WERI-Rb-1 (cell line): ENCODE results near the gene DNAJB1.

ENCODE experiments used
- DNase-seq: peaks from one replicate; pipeline ENCODE4 v3.0.0-alpha.2; 2020
- H3K27ac ChIP-seq: fragments of 250-450 bp; sonication (Bioruptor Pico); 2 replicates; pipeline ENCODE4 v1.5.1; 2020; ENCODE audit warnings: mild to moderate bottlenecking, moderate library complexity
- H3K27me3 ChIP-seq: fragments of 250-450 bp; sonication (Bioruptor Pico); 2 replicates; pipeline ENCODE4 v1.5.1; 2021; ENCODE audit warnings: mild to moderate bottlenecking, low read depth, moderate library complexity; ENCODE audit not compliant: insufficient read depth, severe bottlenecking
- H3K36me3 ChIP-seq: fragments of 250-450 bp; sonication (Bioruptor Pico); 2 replicates; pipeline ENCODE4 v1.5.1; 2020; ENCODE audit warnings: mild to moderate bottlenecking, moderate library complexity
- H3K4me3 ChIP-seq: 2 replicates; pipeline ENCODE4 v1.5.1; 2011; ENCODE audit warnings: low read depth, mild to moderate bottlenecking, control low read depth, low read length
- H3K9me3 ChIP-seq: fragments of 250-450 bp; sonication (Bioruptor Pico); 2 replicates; pipeline ENCODE4 v1.5.1; 2021; ENCODE audit warnings: mild to moderate bottlenecking, moderate library complexity; ENCODE audit not compliant: severe bottlenecking
- TF ChIP-seq, protein P1 (sequence below): IDR thresholded peaks from 2 replicates; pipeline ENCODE4 v1.5.1; 2011; ENCODE audit warnings: low read depth, mild to moderate bottlenecking, control low read depth, inconsistent platforms, low read length

Gene DNAJB1

DNA sequence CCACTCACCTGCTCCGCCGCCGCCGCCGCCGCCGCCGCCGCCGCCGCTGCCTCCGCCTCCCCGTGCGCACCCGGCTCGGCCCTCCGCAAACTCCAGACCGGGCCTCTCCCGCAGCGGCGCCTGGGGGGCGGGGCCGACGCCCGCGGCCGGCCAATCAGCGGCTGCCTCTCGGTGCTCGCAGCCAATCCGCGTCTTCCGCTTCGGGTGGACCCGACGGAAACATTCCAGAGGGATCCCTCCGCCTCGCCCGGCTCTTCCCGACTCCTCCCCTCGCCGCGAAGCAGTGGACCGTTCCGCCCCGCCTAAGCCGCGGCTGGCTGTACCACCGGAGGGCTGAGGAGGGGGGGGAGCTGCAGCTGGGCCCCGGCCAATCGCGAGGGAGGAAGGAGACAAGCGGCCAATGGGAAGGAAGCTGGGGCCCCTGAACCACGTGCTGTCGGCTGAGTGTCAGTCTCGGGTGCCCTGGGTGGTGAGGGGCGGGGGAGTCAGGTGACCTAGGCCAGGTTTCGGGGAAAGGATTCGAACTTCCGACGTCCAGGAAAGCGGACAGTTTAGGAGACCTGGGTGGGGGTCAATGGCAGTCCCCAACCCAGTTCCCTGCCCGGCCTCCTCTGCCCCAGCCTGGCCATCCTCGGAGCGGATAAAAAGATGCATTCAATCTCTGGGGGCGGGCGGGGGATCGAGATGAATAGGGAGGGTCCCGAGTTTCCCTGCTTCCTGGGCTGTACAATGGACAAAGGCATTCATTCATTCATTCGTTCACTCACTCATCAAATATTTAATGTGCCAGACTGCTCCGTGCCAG lies 22.0 kb downstream of the DNAJB1 start, which contains the start of gene GIPC1:
Gene GIPC1, minus strand, starts transcription at position 99 of the 805 bp plus-strand sequence. CDS start 13,151 bp downstream, outside the sequence.
- H3K4me3 ChIP-seq, result peak within 1 kb of the TSS; percentile 69
- peak within 1 kb of the TSS; percentile 51 for H3K27ac ChIP-seq
- no peaks in the 10 kb centered on the region for H3K27me3 ChIP-seq
- TF ChIP-seq, protein P1, sequence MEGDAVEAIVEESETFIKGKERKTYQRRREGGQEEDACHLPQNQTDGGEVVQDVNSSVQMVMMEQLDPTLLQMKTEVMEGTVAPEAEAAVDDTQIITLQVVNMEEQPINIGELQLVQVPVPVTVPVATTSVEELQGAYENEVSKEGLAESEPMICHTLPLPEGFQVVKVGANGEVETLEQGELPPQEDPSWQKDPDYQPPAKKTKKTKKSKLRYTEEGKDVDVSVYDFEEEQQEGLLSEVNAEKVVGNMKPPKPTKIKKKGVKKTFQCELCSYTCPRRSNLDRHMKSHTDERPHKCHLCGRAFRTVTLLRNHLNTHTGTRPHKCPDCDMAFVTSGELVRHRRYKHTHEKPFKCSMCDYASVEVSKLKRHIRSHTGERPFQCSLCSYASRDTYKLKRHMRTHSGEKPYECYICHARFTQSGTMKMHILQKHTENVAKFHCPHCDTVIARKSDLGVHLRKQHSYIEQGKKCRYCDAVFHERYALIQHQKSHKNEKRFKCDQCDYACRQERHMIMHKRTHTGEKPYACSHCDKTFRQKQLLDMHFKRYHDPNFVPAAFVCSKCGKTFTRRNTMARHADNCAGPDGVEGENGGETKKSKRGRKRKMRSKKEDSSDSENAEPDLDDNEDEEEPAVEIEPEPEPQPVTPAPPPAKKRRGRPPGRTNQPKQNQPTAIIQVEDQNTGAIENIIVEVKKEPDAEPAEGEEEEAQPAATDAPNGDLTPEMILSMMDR, result no peak
- peaks cover 8% of the 10 kb centered on the region for H3K36me3 ChIP-seq
- H3K9me3 ChIP-seq, result no peaks in the 10 kb centered on the region
- peak; percentile 99 for DNase-seq

DNA sequence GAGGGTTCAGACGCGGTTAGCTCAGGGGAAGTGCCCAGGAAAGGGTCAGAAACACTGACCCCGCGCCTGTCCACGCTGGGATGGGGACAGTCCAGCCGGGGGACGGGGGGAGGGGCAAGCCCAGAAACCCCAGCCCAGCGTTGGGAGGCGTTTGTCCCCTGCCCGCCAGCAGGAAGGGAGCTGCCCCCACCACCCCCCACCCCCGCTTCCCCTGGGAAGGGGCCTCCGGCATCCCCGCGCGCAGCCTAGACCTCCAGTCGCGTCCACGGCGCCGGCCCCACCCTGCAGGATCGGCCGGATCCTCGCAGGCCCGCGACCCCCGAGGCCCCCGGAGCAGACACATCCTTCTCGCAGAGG lies 22.5 kb downstream of the DNAJB1 start:
- Histone ChIP-seq H3K27me3 (no peaks in the 10 kb centered on the region), H3K36me3 (peaks cover 8% of the 10 kb centered on the region), H3K9me3 (no peaks in the 10 kb centered on the region), H3K4me3 (peak overlapping the region; percentile 69), H3K27ac (peak overlapping the region; percentile 51; the same call in 1 of the 2 replicates)
- peak; percentile 26 for DNase-seq
- TF ChIP-seq, protein P1, result no peak

DNA sequence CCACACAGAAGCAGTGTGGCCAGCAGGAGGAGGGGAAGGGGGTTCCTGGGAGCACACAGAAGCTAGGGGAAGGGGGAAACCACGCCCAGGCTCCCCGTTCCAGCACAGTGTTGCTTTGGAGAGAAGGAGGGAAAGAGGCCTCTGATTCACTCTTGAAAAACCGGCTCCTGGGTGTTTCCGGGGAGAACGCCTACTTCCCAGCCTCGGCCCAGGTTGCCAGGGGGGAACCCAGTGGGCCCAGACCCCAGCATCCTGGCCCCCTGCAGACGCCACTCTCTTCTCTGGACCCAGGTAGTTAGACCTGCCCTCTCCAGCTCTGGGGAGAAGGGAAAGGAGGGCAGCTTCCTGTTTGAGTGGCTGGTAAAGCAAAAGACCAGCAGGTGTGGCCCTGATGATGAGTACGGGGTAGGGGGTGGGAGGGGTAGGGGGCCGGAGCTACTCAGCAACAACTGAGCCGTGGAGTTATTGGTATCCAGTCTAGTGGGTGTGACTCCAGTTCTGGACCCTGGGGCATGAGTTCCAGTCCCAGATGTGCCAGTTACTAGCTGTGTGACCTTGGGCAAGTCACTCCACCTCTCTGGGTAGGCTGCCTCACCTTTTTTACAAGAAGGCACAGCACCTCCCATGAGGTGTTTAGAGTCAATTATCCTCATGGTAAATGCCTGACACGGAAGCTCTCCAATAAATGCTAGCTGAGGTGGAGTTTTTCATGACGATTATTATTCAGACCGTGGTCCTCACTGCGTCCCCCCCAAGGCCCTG lies 23.1 kb downstream of the DNAJB1 start:
- TF ChIP-seq, protein P1, result no peak
- DNase-seq, result no peak
- Histone ChIP-seq H3K27ac (no peak overlapping the region), H3K36me3 (peaks cover 12% of the 10 kb centered on the region), H3K4me3 (peak overlapping the region; percentile 69), H3K9me3 (no peaks in the 10 kb centered on the region), H3K27me3 (no peaks in the 10 kb centered on the region)

DNA sequence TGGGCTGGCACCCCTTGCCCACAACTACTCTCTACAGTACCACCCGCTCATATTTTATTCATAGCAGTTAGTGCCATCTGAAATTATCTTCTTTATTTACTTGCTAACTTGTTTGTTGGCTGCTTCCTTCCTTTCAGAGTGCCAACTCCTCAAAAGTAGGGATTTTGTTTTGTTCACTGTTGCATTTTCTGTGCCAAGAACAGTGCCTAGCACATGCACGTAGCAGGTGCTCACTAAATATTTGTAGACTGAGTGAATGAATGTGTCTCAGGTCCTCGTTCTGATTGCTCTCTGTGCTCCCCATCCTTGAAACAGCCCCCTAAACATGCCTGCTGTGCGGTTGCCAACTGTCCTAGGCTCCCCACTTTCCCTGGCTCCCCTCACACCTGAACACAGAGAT lies 23.8 kb downstream of the DNAJB1 start:
- Histone ChIP-seq H3K27me3 (no peaks in the 10 kb centered on the region), H3K4me3 (no peak overlapping the region), H3K9me3 (no peaks in the 10 kb centered on the region), H3K36me3 (peaks cover 12% of the 10 kb centered on the region), H3K27ac (no peak overlapping the region)
- TF ChIP-seq, protein P1, result no peak
- DNase-seq, result no peak

DNA sequence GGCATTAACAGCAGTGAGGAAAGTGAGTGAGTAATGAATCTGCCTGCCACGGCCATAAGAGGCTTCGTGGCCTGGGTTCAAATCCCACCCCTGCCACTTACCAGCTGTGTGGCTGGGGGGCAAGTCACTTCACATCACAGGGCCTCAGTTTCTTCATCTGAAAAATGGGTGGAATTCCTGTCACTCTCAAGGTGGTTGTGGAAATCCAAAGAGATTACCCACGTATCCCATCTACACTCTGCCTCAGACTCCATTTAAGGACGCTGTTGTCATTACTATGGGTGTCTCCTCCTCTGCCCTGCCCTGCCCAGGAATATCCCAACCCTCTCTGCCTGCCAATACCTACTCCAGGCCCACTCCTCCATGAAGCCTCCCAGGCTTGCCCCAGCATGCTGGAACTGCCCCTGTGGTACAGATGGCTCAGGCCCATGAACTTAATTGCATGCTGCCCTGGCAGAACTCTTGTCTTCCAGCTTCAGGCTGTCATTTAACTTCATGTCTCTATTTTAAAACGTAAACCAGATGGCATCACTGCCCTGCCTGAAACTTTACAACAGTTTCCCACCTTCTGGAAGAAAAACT lies 25.4 kb downstream of the DNAJB1 start:
- Histone ChIP-seq H3K27ac (no peak overlapping the region), H3K4me3 (no peak overlapping the region), H3K36me3 (peaks cover 12% of the 10 kb centered on the region), H3K9me3 (no peaks in the 10 kb centered on the region), H3K27me3 (no peaks in the 10 kb centered on the region)
- TF ChIP-seq, protein P1, result no peak
- DNase-seq, result no peak
